Spleen (tissue), 11 donors: ENCODE results near the gene TMEM30A. TPM values are rescaled to one million over a fixed set of nuclear protein-coding genes. Genes with fewer than 3 reads are reported as not detected.

Experiments used
- DNase-seq: peaks from one replicate; pipeline ENCODE4 v3.0.0-alpha.2; 2020
- H3K27ac ChIP-seq, 8 donors: fragments of 200-600 bp; sonication (generic) in 7 of 8; 1 replicate in 4 of 8; 2 replicates in 4 of 8; pipeline versions ENCODE4 v1.5.0 to v1.8.0; 2016 to 2021; ENCODE audit warnings: inconsistent platforms in 4 of 8, mild to moderate bottlenecking in 4 of 8, moderate library complexity in 1 of 8
- H3K27me3 ChIP-seq, 7 donors: fragments of 200-600 bp; sonication (generic) in 6 of 7; replicated peaks in 1 of 7; 1 replicate in 4 of 7; 2 replicates in 3 of 7; pipeline versions ENCODE4 v1.5.0 to v1.8.0; 2016 to 2021; ENCODE audit warnings: inconsistent platforms in 3 of 7, mild to moderate bottlenecking in 1 of 7
- H3K36me3 ChIP-seq, 6 donors: fragments of 200-600 bp; sonication (generic) in 5 of 6; 1 replicate in 4 of 6; 2 replicates in 2 of 6; pipeline versions ENCODE4 v1.5.0 to v1.8.0; 2016 to 2021; ENCODE audit warnings: inconsistent platforms in 2 of 6
- H3K4me1 ChIP-seq, 6 donors: fragments of 200-600 bp; sonication (generic) in 5 of 6; 1 replicate in 3 of 6; 2 replicates in 3 of 6; pipeline versions ENCODE4 v1.5.0 to v1.8.0; 2016 to 2021; ENCODE audit warnings: inconsistent platforms in 3 of 6
- H3K4me3 ChIP-seq, 8 donors: fragments of 200-600 bp; sonication (generic) in 7 of 8; 1 replicate in 4 of 8; 2 replicates in 4 of 8; pipeline versions ENCODE4 v1.5.0 to v1.8.0; 2016 to 2021; ENCODE audit warnings: inconsistent platforms in 4 of 8, mild to moderate bottlenecking in 4 of 8, moderate library complexity in 2 of 8
- H3K9me3 ChIP-seq, 8 donors: fragments of 200-600 bp; sonication (generic) in 7 of 8; 1 replicate in 4 of 8; 2 replicates in 4 of 8; pipeline versions ENCODE4 v1.5.0 to v1.8.0; 2016 to 2021; ENCODE audit warnings: inconsistent platforms in 4 of 8
- CTCF ChIP-seq, 11 experiments: fragments of 200-600 bp in 7 of 11; fragments of 450-650 bp in 4 of 11; sonication (generic) in 4 of 11; IDR thresholded peaks in 8 of 11; conservative IDR thresholded peaks in 3 of 11; 1 replicate in 7 of 11; 2 replicates in 4 of 11; pipeline versions ENCODE4 v1.4.0 to v1.8.0; 2016 to 2021; ENCODE audit warnings: antibody characterized with exemption in 11 of 11, inconsistent platforms in 4 of 11, mild to moderate bottlenecking in 1 of 11
- POLR2A ChIP-seq, 3 donors: fragments of 450-650 bp; IDR thresholded peaks; one replicate each; pipeline ENCODE4 v1.5.1; 2017; ENCODE audit warnings: antibody characterized with exemption in 3 of 3, mild to moderate bottlenecking in 1 of 3
- POLR2AphosphoS5 ChIP-seq, 3 donors: sonication (generic); formaldehyde crosslinking; IDR thresholded peaks; one replicate each; pipeline ENCODE4 v1.5.1; 2017; ENCODE audit warnings: antibody characterized with exemption in 3 of 3
- WGBS, 5 donors: extraction: QIAGEN DNeasy Blood & Tissue Kit in 3 of 5; methylation state at CpG; one replicate each; pipeline versions ENCODE4 v1.1.5 to v1.1.7; 2013 to 2018; 5-methylcytosine and 5-hydroxymethylcytosine counted together
- intact Hi-C: fragments of 100-400 bp; cut with DNase I; formaldehyde crosslinking; loops from one replicate; pipeline ENCODE4 v1.15.0; 2023; ENCODE audit warnings: low total_unique reads
- polyA plus RNA-seq, 3 donors: library from polyadenylated mRNA; stranded (reverse); fragments of 200-250 nt; gene quantifications; one replicate each; pipeline ENCODE4 v1.2.1, GENCODE V29; 2013
- total RNA-seq, 7 donors: library from RNA; depleted of rRNA in 3 of 7; stranded (reverse); fragments of >200 nt in 3 of 7; fragmentation: NEBNext Ultra II Directional in 4 of 7; extraction: Animal tissue kit (Norgen Biotek cat#: 25700) in 4 of 7; gene quantifications; one replicate each; pipeline versions ENCODE4 v1.1.0 to v1.2.1, GENCODE V29; 2016 to 2021
- donor health status: healthy with polysubstance abuse.
- donor health status: DM: no; HTN: no; CAD: no; lungs with moderate emphysema.
- donor health status: DM: no; HTN: no; CAD: no.
- donor health status: Bipolar disorder and iron deficiency.
- donor health status: healthy.
- donor health status: DM: no; HTN: no; CAD: no.
- donor health status: DM: yes; HTN: yes; CAD: no.

The TMEM30A gene
- total and polyA plus RNA-seq, 10 donors = 19.9 to 111 (median 88.5) TPM

GRCh38 chr6:75230484-75231325 lies 53.9 kb downstream of the TMEM30A start:
- intact Hi-C loops = no loop called here
- Histone ChIP-seq H3K27me3 (no peaks in the 10 kb centered on the region), H3K4me1 (peaks cover 0 to 4% (median 0%) of the 10 kb centered on the region in 6 donors), H3K9me3 (no peaks in the 10 kb centered on the region), H3K36me3 (peaks cover 0 to 6% (median 0%) of the 10 kb centered on the region in 6 donors), H3K4me3 (no peak overlapping the region), H3K27ac (no peak overlapping the region)
- WGBS, 5 donors = 62 to 68% (median 64%) methylated on average over 10 of the region's 10 CpGs
- peak in 7 of 11 experiments; percentile 28 to 55 (median 49) for TF ChIP-seq CTCF (IDR thresholded peaks at IDR 0.05 in 8 of 11, conservative IDR thresholded peaks at IDR 0.05 in 3 of 11)
- TF ChIP-seq POLR2A (IDR thresholded peaks at IDR 0.05) = no peak
- TF ChIP-seq POLR2AphosphoS5 (IDR thresholded peaks at IDR 0.05) = no peak
- no peak for DNase-seq

- no peak for DNase-seq
- H3K27me3 ChIP-seq = peaks cover 0 to 5% (median 0%) of the 10 kb centered on the region in 7 donors
- no peaks in the 10 kb centered on the region for H3K4me1 ChIP-seq
- 77 to 84% (median 83%) methylated on average over 6 of the region's 6 CpGs for WGBS, 5 donors
- no peak overlapping the region for H3K27ac ChIP-seq
- TF ChIP-seq POLR2A (IDR thresholded peaks at IDR 0.05) (no peak), POLR2AphosphoS5 (IDR thresholded peaks at IDR 0.05) (no peak), CTCF (IDR thresholded peaks at IDR 0.05 in 8 of 11, conservative IDR thresholded peaks at IDR 0.05 in 3 of 11) (no peak)
- no peaks in the 10 kb centered on the region for H3K9me3 ChIP-seq
- H3K36me3 ChIP-seq = no peaks in the 10 kb centered on the region
- intact Hi-C loops = no loop called here
- H3K4me3 ChIP-seq = no peak overlapping the region
These were observed 60.2 kb downstream of the TMEM30A start for GRCh38 chr6:75224303-75224926.

GRCh38 chr6:75223428-75223827 lies 61.2 kb downstream of the TMEM30A start:
- peaks cover 0 to 5% (median 0%) of the 10 kb centered on the region in 7 donors for H3K27me3 ChIP-seq
- intact Hi-C loops = no loop called here
- no peaks in the 10 kb centered on the region for H3K36me3 ChIP-seq
- WGBS, 5 donors = 64 to 83% (median 78%) methylated on average over 2 of the region's 2 CpGs
- no peak for TF ChIP-seq POLR2AphosphoS5 (IDR thresholded peaks at IDR 0.05)
- TF ChIP-seq POLR2A (IDR thresholded peaks at IDR 0.05) = no peak
- TF ChIP-seq CTCF (IDR thresholded peaks at IDR 0.05 in 8 of 11, conservative IDR thresholded peaks at IDR 0.05 in 3 of 11) = no peak
- DNase-seq = no peak
- no peaks in the 10 kb centered on the region for H3K4me1 ChIP-seq
- no peak overlapping the region for H3K4me3 ChIP-seq
- H3K9me3 ChIP-seq = no peaks in the 10 kb centered on the region
- no peak overlapping the region for H3K27ac ChIP-seq

GRCh38 chr6:75222261-75222660 lies 62.3 kb downstream of the TMEM30A start:
- Histone ChIP-seq H3K27ac (no peak overlapping the region), H3K36me3 (no peaks in the 10 kb centered on the region), H3K9me3 (no peaks in the 10 kb centered on the region), H3K27me3 (peaks cover 0 to 5% (median 0%) of the 10 kb centered on the region in 7 donors), H3K4me1 (no peaks in the 10 kb centered on the region), H3K4me3 (no peak overlapping the region)
- DNase-seq = no peak
- intact Hi-C loops = no loop called here
- TF ChIP-seq POLR2AphosphoS5 (IDR thresholded peaks at IDR 0.05) = no peak
- no peak for TF ChIP-seq CTCF (IDR thresholded peaks at IDR 0.05 in 8 of 11, conservative IDR thresholded peaks at IDR 0.05 in 3 of 11)
- no peak for TF ChIP-seq POLR2A (IDR thresholded peaks at IDR 0.05)
